Trophoblast cell (in vitro differentiated cells and primary cell): Measurements from ENCODE around the gene CNOT6.
"Not testable (repeated sequence)": the region's sequence is repeated elsewhere in the genome, so short reads cannot be mapped to it uniquely, and the experiment has no call there.

Experiments
- DNase-seq, 2 donors: peaks; one replicate each; pipeline ENCODE4 v3.0.0-alpha.2; 2016
- H2AFZ ChIP-seq: 2 replicates; pipeline ENCODE4 v1.6.1; 2013; ENCODE audit warnings: low read length, moderate library complexity, mild to moderate bottlenecking; ENCODE audit not compliant: insufficient read depth, poor library complexity
- H2AK5ac ChIP-seq: 2 replicates; pipeline ENCODE4 v1.6.1; 2013; ENCODE audit warnings: mild to moderate bottlenecking, low read length
- H2BK120ac ChIP-seq: 2 replicates; pipeline ENCODE4 v1.6.1; 2013; ENCODE audit warnings: low read length, mild to moderate bottlenecking, moderate library complexity; ENCODE audit not compliant: insufficient read depth, poor library complexity
- H2BK12ac ChIP-seq: 2 replicates; pipeline ENCODE4 v1.6.1; 2013; ENCODE audit warnings: mild to moderate bottlenecking, low read length, moderate library complexity
- H2BK5ac ChIP-seq: 2 replicates; pipeline ENCODE4 v1.6.1; 2013; ENCODE audit warnings: low read length, low read depth, moderate library complexity, mild to moderate bottlenecking; ENCODE audit not compliant: poor library complexity
- H3K14ac ChIP-seq: 2 replicates; pipeline ENCODE4 v1.6.1; 2013; ENCODE audit warnings: mild to moderate bottlenecking, low read length
- H3K18ac ChIP-seq: 2 replicates; pipeline ENCODE4 v1.6.1; 2013; ENCODE audit warnings: mild to moderate bottlenecking, low read length
- H3K23ac ChIP-seq: 2 replicates; pipeline ENCODE4 v1.6.1; 2013; ENCODE audit warnings: low read length
- H3K27ac ChIP-seq: 2 replicates; pipeline ENCODE4 v1.5.1; 2013; ENCODE audit warnings: low read depth, mild to moderate bottlenecking, inconsistent platforms, low read length, moderate library complexity
- H3K27me3 ChIP-seq: 2 replicates; pipeline ENCODE4 v1.6.1; 2013; ENCODE audit warnings: inconsistent platforms, mild to moderate bottlenecking, low read length, moderate library complexity; ENCODE audit not compliant: insufficient read depth
- H3K36me3 ChIP-seq, 2 experiments: 1 replicate in 1 of 2; 2 replicates in 1 of 2; pipeline ENCODE4 v1.6.1; 2013; ENCODE audit warnings: low read length in 2 of 2, mild to moderate bottlenecking in 2 of 2, moderate library complexity in 1 of 2; ENCODE audit not compliant: insufficient read depth in 2 of 2, control insufficient read depth in 1 of 2
- H3K4ac ChIP-seq: 2 replicates; pipeline ENCODE4 v1.6.1; 2013; ENCODE audit warnings: low read depth, mild to moderate bottlenecking, low read length, moderate library complexity
- H3K4me1 ChIP-seq, 2 experiments: 1 replicate in 1 of 2; 2 replicates in 1 of 2; pipeline ENCODE4 v1.6.1; 2013; ENCODE audit warnings: low read length in 2 of 2, mild to moderate bottlenecking in 2 of 2, moderate library complexity in 1 of 2; ENCODE audit not compliant: insufficient read depth in 2 of 2, control insufficient read depth in 1 of 2
- H3K4me2 ChIP-seq: 2 replicates; pipeline ENCODE4 v1.6.1; 2013; ENCODE audit warnings: inconsistent platforms, mild to moderate bottlenecking, low read length, moderate library complexity
- H3K4me3 ChIP-seq: 2 replicates; pipeline ENCODE4 v1.5.1; 2013; ENCODE audit warnings: mild to moderate bottlenecking, low read depth, low read length, inconsistent platforms
- H3K79me1 ChIP-seq: one replicate; pipeline ENCODE4 v1.6.1; 2013; ENCODE audit warnings: low read length
- H3K79me2 ChIP-seq: 2 replicates; pipeline ENCODE4 v1.6.1; 2013; ENCODE audit warnings: low read length, mild to moderate bottlenecking; ENCODE audit not compliant: control insufficient read depth, insufficient read depth, poor library complexity
- H3K9ac ChIP-seq: 2 replicates; pipeline ENCODE4 v1.6.1; 2013; ENCODE audit warnings: mild to moderate bottlenecking, low read length
- H3K9me3 ChIP-seq: 2 replicates; pipeline ENCODE4 v1.6.1; 2013; ENCODE audit warnings: low read depth, mild to moderate bottlenecking, control low read depth, inconsistent platforms, low read length; ENCODE audit not compliant: insufficient read depth
- H4K12ac ChIP-seq: 2 replicates; pipeline ENCODE4 v1.6.1; 2013; ENCODE audit warnings: low read depth, mild to moderate bottlenecking, low read length, moderate library complexity
- H4K8ac ChIP-seq: 2 replicates; pipeline ENCODE4 v1.6.1; 2013; ENCODE audit warnings: low read depth, mild to moderate bottlenecking, low read length, moderate library complexity
- H4K91ac ChIP-seq: one replicate; pipeline ENCODE4 v1.6.1; 2013; ENCODE audit warnings: low read depth, mild to moderate bottlenecking, low read length, moderate library complexity
- WGBS: extraction: QIAGEN DNeasy Blood & Tissue Kit; methylation state at CpG from one replicate; pipeline ENCODE4 v1.1.7; 2013; ENCODE audit warnings: missing lambda C conversion rate; ENCODE audit not compliant: insufficient read length, insufficient coverage; ENCODE audit errors: extremely low coverage; 5-methylcytosine and 5-hydroxymethylcytosine counted together

The CNOT6 gene

GRCh38 chr5:180463216-180463900 is 30.8 kb upstream of the CNOT6 start:
- no peak overlapping the region for H3K4ac ChIP-seq
- no peak overlapping the region for H3K14ac ChIP-seq
- H3K27me3 ChIP-seq = no peaks in the 10 kb centered on the region
- no peak overlapping the region for H2BK5ac ChIP-seq
- H3K27ac ChIP-seq = no peak overlapping the region
- H4K91ac ChIP-seq = no peak overlapping the region
- H3K79me1 ChIP-seq = no peaks in the 10 kb centered on the region
- no CpG with 5 or more reads among the region's 8 CpGs for WGBS
- H2BK120ac ChIP-seq = no peak overlapping the region
- no peak overlapping the region for H3K18ac ChIP-seq
- no peak overlapping the region for H2AK5ac ChIP-seq
- H2AFZ ChIP-seq = no peak overlapping the region
- H3K4me1 ChIP-seq = no peaks in the 10 kb centered on the region
- H3K36me3 ChIP-seq = no peaks in the 10 kb centered on the region
- H3K4me3 ChIP-seq = no peak overlapping the region
- H3K23ac ChIP-seq = no peak overlapping the region
- H3K9me3 ChIP-seq = peaks cover 34% of the 10 kb centered on the region
- H2BK12ac ChIP-seq = no peak overlapping the region
- DNase-seq = no peak
- no peak overlapping the region for H3K9ac ChIP-seq
- H4K8ac ChIP-seq = no peak overlapping the region
- no peak overlapping the region for H3K4me2 ChIP-seq
- no peaks in the 10 kb centered on the region for H3K79me2 ChIP-seq
- H4K12ac ChIP-seq = no peak overlapping the region

GRCh38 chr5:180463916-180464602 is 30.1 kb upstream of the CNOT6 start:
- no peak overlapping the region for H3K23ac ChIP-seq
- no peaks in the 10 kb centered on the region for H3K36me3 ChIP-seq
- no peak overlapping the region for H4K12ac ChIP-seq
- H2BK120ac ChIP-seq = no peak overlapping the region
- no peak overlapping the region for H2AFZ ChIP-seq
- H4K8ac ChIP-seq = no peak overlapping the region
- H2BK12ac ChIP-seq = no peak overlapping the region
- no peak overlapping the region for H3K14ac ChIP-seq
- H3K27me3 ChIP-seq = no peaks in the 10 kb centered on the region
- no CpG with 5 or more reads among the region's 13 CpGs for WGBS
- DNase-seq = no peak
- no peak overlapping the region for H3K4ac ChIP-seq
- H3K9me3 ChIP-seq = peaks cover 30% of the 10 kb centered on the region
- H3K9ac ChIP-seq = no peak overlapping the region
- no peak overlapping the region for H2BK5ac ChIP-seq
- H3K4me1 ChIP-seq = no peaks in the 10 kb centered on the region
- no peak overlapping the region for H4K91ac ChIP-seq
- no peak overlapping the region for H3K4me2 ChIP-seq
- H3K4me3 ChIP-seq = no peak overlapping the region
- no peak overlapping the region for H3K27ac ChIP-seq
- H2AK5ac ChIP-seq = no peak overlapping the region
- H3K79me2 ChIP-seq = no peaks in the 10 kb centered on the region
- H3K18ac ChIP-seq = no peak overlapping the region
- H3K79me1 ChIP-seq = no peaks in the 10 kb centered on the region

GRCh38 chr5:180464603-180464970 is 29.6 kb upstream of the CNOT6 start:
- Histone ChIP-seq H3K23ac (no peak overlapping the region), H4K91ac (no peak overlapping the region), H3K18ac (no peak overlapping the region), H2BK120ac (no peak overlapping the region), H2BK5ac (no peak overlapping the region), H3K4me2 (no peak overlapping the region), H3K79me1 (no peaks in the 10 kb centered on the region), H3K27ac (no peak overlapping the region), H3K4ac (no peak overlapping the region), H3K79me2 (no peaks in the 10 kb centered on the region), H3K27me3 (no peaks in the 10 kb centered on the region), H3K9me3 (peaks cover 25% of the 10 kb centered on the region), H2AK5ac (no peak overlapping the region), H3K9ac (no peak overlapping the region), H2BK12ac (no peak overlapping the region), H4K12ac (no peak overlapping the region), H3K4me1 (no peaks in the 10 kb centered on the region), H2AFZ (no peak overlapping the region), H3K36me3 (no peaks in the 10 kb centered on the region), H3K14ac (no peak overlapping the region), H3K4me3 (no peak overlapping the region), H4K8ac (no peak overlapping the region)
- DNase-seq = no peak
- WGBS = no CpG with 5 or more reads among the region's 5 CpGs

GRCh38 chr5:180465052-180465451 is 29.1 kb upstream of the CNOT6 start:
- H3K4me3 ChIP-seq, DNase-seq: not testable (repeated sequence)

More at GRCh38 chr5:180465052-180465451, 29.1 kb upstream of the CNOT6 start:
- not testable (repeated sequence) for H3K4ac ChIP-seq, H2BK12ac ChIP-seq, H3K4me2 ChIP-seq, H3K79me2 ChIP-seq, H3K4me1 ChIP-seq, H2AFZ ChIP-seq, H3K79me1 ChIP-seq, H3K36me3 ChIP-seq, H4K8ac ChIP-seq, H3K14ac ChIP-seq, H3K23ac ChIP-seq, H2AK5ac ChIP-seq, H3K9ac ChIP-seq, H4K91ac ChIP-seq, H3K18ac ChIP-seq, H3K27me3 ChIP-seq, H3K27ac ChIP-seq, H4K12ac ChIP-seq, H2BK5ac ChIP-seq, H2BK120ac ChIP-seq
- H3K9me3 ChIP-seq = peaks cover 23% of the 10 kb centered on the region
- no CpG with 5 or more reads among the region's 4 CpGs for WGBS
